SIG-M5 treated with dmso at 0.1 percent for 504 hours (cell line): ENCODE measurements around the gene TCF21.
"Not testable (repeated sequence)": the region's sequence is repeated elsewhere in the genome, so short reads cannot be mapped to it uniquely, and the experiment has no call there.

ENCODE experiments used
- DNase-seq: peaks from one replicate; lab custom pipeline; 2025; ENCODE audit not compliant: unreplicated experiment; lab: John Stamatoyannopoulos, UW

The TCF21 gene

DNA sequence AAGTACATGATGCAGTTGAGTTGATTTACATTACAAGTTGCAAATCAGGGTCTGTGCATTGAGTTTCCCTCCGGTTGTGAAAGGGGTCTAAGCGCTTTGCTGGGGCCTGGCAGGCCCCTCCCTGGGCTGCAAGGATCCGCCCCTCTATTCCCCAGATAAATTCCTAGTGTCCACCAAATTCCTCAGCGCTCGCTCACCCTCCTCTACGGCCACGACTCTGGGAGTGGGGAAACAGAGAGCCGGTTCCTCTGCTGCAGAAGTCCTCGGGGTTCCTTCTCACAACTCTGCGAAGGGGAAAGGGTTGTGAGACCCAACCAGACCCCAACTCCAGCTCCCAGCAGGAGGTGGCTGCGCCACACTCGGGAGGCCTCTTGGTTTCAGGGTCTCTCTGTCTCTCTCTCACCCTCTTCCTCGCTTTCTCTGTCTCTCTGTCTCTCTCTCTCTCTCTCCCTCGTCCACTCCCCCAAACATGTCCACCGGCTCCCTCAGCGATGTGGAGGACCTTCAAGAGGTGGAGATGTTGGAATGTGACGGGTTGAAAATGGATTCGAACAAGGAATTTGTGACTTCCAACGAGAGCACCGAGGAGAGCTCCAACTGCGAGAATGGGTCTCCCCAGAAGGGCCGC, at the start of gene TCF21:
Gene TCF21, plus strand, starts transcription at position 185 of the 628 bp plus-strand sequence. Its CDS starts 285 bp downstream, at position 470.
- DNase-seq = no peak

DNA sequence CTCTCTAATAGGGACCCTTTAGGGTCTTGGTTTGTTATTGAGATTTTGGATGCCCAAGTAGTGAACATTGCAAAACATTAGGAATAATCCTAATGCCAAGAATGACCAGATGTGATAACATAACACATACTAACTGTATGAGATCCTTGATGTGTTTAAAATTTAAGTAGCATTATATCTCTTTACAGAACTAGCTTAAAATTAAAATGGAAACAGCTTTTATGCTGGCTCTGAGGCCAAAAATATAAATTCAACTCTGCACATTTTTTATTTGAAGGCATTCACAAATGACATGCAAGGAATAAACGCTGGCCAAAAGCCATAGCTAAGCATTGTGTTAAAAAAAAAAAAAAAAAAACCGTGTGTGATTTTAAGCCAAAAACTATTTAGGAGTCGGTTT, 47.7 kb upstream of the TCF21 start:
- DNase-seq = no peak

DNA sequence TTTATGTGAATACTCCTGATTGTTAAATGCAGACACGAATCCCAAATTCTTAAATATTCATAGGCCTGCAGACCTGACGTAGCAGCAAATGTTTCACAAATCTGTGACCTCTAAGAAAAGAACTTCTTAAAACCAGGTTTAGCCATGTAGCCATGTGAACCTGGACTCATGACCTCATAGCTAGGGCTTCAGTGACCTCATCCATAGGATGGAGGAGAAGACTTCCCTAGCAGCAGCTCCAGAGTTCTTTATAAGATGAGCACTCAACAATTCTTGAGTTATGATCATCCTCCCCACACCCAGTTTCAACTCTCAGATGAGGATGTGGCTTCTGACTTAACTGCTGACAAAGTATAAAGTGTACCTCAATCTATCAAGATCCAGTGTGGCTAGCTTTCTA, 45.8 kb upstream of the TCF21 start:
- no peak for DNase-seq

DNA sequence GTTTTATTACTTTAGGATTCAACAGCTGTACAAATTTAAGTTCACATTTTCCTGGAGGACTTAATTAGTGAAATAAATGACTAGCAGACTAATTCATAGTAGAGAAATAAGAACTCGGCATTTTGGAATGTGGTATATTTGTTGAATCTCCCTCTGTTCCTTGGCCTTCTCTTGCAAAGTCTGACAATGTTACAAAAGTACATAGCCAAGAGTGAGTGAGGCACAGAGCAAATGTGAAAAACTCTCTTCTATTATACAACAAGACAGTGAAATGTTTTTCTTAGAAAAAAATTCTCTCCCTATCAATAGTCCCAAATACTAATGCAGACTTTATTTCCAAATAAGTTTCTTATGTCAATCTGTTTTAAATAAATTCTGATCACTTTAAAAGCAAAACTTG, 44.2 kb upstream of the TCF21 start:
- DNase-seq = no peak

DNA sequence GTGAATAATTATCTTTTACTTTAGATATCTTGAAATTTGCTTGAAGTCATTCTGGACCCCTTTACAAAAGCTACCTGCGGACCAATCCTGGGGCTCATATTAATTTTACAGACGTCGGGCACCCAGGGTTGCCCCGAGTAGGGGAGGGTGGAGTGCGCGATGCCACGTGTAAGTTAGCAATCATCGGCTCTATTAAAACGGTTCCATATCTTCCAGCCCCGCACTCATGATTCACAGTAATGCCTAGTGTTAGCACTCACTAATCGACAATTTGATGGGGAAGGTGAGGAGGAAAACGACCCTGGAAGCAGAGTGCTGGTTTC, 34.9 kb upstream of the TCF21 start:
- DNase-seq = no peak

DNA sequence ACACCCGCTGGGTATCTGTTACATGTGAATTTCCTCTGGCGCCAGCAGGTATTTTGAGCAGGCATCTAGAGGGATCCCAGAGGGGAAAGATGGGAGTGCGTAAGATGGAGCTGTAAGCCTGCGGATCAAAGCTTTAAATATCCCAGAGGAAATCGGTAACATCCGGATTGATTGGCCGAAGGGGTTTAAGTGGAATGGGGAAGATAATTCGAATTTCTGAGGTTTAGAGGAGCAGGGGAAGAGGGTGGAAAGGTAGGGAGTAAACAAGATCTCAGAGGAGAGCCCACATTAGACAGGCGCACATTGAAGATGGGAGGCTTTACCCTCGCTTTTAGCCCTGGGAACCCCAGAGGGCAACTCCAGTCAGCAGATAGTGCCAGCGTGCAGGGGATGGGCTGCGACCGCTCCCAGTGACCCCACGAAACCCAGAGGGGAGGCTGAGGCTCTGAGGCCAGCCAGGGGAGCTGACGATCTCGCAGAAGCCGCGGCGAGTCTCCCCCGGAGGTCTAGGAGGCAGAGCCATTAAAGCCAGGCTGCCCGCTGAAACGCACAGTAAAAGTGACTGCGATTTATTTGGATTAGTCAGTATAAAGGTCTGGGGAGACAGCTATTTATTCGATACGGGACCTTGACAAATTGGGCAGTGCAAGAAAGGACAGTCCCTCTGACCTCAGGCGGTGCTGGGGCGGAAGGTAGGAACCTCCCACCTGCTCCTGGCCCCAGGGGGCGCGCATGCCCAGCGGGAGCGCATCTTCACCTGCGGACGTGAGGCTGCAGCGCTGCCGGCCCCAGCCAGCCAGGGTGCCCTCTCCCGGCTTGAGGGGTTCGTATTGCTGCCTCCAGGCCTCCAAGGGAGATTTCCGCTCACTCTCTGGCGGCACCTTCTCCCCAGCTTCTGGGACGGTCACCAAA, 34.3 kb upstream of the TCF21 start:
- DNase-seq = no peak

DNA sequence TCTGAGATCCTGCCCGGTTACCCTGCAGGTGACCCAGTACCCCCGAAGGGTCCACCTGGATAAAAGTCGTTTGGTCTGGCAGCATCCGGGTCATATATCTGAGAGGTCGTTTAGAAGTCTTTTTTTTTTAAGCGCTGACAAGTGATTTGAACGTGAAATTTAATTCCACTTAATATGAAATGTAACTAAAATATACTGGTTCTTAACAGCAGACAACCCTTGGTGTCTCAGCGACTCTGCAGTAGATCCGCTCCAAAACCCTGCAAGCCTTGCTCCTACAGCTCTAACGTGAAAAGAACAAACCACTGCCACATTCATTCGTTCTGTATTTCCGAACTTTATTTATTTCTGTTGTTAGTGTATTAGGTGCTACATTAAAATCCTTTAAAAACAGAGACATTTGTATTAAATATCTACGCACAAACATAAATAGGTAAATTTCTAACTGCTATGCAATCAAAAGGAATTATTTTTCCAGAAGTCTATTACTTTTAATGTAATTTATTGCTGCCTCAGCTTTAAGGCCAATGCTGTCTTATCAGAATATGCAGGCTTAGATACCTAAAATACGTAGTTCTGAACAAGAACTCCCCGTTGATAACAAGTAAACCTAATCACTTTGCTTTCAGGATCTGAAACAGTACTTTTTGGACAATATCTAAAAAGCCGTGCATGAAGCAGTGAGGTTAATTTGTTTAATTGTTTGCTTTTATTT, 33.5 kb upstream of the TCF21 start:
- no peak for DNase-seq

DNA sequence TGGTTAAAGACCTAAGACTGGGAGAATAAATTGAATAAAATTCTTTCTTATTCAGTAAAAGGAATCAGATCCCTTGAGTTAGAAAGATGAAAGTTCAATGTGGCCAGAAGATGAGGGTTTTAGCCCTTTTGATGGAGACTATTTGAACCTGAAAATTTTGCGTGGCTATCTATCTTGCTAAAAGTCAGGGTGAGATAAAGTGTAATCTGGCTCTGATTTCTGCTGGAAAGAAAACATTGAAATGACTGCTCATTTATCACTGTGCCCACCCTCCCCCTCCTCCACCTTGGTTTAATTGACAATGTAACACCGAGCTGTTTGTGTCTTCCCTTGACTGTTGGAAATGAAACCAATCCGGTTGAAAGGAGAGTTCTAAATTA, 32.9 kb upstream of the TCF21 start:
- DNase-seq = no peak

DNA sequence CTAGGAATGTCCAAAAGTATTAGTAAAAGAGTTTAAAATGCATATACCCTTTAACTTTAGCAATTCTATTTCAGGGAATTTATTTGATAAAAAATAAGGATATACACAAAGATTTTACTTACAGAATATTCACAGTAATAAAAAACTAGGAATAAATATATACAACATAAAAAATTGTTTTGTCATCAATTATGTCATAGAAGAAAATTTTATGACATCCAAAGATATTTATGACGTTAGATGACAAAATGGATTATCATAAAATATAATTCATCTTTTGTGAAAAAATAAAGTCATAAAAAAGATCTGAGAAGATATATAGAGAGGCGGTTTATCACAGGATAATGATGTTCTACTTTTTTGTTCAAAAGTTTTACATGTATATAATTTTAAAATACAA, 32.0 kb upstream of the TCF21 start:
- DNase-seq = no peak

DNA sequence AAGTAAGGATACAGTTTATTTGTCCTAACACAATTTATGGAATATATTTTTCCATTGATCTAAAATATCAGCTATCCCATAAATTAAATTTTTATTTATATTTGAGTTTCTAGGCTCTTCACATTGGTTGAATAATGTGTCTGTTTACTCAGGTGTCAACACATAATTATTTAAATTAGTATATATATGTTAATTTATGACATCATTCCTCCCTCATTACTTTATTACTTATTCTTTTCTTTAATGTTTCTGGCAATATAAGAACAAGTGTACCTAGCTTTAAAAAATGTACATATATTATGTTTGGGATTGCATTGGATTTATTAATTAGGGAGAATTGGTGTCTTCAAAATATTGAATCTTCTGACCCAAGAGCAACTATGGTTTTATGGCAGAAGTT, 31.2 kb upstream of the TCF21 start:
- no peak for DNase-seq

DNA sequence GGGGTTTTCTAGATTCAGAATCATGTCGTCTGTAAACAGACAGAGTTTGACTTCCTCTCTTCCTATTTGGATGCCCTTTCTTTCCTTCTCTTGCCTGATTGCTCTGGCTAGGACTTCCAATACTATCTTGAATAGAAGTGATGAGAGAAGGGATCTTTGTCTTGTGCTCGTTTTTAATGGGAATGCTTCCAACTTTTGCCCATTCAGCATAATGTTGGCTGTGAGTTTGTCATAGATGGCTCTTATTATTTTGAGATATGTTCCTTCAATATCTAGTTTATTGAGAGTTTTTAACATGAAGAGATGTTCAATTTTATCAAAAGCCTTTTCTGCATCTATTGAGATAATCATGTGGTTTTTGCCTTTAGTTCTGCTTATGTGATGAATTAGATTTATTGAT, 27.6 kb upstream of the TCF21 start:
- DNase-seq = not testable (repeated sequence)

DNA sequence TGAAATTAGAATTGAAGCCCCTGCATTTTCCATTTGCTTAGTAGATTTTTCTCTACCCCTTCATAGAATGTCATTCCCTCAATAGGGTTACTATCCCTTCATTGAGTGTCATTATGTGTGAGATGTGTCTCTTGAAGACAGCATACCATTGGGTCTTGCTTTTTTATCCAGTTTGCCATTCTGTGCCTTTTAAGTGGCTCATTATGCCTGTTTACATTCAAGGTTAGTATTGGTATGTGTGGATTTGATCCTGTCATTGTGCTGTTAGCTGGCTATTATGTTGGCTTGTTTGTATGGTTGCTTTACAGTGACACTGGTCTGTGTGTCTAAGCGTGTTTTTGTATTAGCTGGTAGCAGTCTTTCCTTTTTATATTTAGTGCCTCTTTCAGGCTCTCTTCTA, 25.7 kb upstream of the TCF21 start:
- DNase-seq = no peak

DNA sequence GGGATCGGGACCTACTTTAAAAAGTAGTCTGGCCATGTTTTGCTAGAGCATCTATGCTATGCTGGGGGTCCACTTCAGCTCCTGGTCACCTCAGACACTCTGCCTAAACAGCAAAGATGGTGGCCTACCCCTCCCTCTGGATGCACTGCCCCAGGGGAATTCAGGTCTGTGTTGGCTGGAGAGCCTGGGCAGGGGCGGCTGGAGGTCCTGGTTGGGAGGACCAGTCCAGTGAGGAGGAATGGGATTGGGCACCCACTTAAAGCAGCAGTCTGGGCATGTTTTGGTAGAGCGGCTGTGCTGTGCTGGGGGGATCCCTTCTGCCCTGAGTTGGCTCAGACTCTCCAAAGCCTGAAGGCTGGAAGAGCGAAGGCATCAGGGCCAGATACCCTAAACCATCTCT, 23.2 kb upstream of the TCF21 start:
- DNase-seq = no peak

DNA sequence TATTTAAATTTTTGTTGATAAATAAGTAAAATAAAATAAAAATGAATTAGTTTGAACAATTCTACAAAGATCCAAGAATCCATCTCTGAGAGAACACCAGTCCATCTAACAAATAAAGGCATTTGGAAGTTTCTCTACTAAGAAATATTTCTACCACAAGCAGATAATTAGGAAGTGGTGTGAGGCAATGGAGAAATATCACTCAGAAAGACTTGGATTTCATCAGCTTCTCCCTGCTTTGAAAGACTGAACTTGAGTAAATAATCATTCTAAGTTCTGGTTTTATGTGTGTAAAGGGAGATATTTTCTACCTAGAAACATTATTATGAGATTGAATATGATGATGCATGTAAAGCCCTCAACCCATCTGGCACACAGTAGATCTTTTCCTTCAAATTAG, 17.8 kb upstream of the TCF21 start:
- no peak for DNase-seq

DNA sequence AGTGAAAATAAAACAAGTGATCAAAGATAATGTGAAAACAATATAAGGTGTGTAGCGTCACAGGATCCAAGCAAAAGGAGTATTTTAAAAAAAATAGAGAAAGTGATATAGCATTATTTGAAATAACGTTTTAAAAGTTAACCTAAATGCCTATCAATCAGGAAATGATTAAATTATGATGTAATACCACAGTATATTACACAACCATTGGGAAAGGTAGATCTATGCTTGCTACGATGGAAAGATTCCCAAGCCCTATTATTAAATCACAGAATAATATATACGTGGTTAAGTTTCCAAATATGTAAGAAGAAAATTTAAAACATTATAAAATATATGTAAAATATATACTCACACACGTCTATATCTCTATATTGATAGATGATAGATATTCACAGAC, 15.4 kb upstream of the TCF21 start:
- no peak for DNase-seq

DNA sequence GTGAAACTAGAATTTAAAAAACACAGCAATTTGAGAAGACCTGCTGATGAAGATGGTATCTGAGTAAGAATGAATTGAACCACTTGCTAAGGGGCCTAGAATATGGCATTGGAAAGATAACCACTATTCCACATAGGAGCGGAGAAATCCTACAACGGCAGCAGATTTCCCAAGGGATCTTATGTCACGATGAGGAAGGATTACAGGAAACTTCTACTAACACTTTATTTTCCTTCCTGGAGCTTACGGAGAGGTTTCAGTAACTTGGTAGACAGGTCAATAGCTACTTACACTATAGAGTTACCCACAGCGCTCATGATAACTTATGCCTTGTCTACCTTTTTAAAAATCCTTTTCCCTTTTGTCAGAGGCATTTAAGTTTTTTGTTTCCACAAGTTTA, 11.8 kb upstream of the TCF21 start:
- no peak for DNase-seq

DNA sequence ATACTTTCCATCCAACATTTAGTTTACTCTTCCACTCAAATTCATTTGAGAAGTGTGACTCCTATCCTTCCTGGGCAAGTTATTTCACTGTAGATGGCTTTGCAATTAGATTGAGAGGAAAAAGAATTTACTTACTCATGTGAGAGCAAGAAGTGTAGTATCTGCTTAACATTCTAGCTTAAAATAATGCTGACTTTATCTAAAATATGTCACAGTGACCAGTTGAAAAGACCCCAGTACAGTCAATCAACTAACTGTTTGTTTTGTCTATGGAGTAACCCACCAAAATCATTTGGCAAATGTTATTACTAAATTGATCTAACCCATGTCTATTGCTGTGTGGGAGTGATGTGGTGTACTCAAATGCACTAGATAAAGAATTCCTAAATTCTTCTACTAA, 8.9 kb upstream of the TCF21 start:
- no peak for DNase-seq

DNA sequence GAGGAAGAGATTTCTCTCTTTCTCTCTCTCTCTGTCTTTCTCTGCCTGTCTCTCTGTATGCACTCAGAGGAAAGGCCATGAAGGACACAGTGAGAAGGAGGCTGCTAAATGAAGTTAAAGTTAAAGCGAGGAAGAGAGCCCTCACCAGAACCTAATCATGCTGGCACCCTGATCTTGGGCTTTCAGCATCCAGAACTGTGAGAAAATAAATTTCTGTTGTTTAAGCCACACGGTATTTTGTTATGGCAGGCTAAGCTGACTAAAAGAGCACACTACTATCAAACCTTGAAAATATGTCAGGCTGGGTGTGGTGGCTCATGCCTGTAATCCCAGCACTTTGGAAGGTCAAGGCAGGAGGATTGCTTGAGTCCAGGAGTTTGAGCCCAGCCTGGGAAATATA, 8.0 kb upstream of the TCF21 start:
- DNase-seq = no peak

DNA sequence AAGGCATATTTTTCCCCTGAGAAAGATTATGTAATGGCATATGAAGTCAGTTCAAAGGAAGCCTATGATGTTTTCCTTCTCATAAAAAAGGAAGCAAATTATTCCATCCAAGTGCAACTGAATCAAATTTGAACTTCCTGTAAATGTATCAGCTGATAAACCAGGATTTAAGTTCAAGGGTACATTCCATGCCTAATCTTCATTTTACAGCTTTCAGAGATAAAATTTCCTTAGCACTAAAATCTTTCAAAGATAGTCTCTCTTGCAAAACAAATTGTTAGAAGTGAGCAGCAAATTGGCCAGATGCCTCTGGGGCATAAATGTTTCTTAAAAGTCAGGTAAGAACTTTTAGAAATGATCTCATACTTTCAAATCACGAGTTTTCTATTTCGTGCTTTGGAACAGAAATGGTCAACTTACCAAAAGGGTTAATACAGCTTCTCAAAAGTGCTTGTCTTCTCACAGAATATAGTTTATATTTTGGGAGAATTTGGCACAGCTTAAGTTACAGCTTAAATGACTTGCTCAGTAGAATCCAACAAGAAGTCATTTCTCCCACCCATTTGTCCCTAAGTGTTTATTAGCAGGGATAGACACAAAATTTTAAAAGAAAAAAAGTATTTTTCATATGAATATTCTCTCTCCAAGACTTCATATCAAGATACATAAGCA, 2.7 kb upstream of the TCF21 start:
- no peak for DNase-seq

DNA sequence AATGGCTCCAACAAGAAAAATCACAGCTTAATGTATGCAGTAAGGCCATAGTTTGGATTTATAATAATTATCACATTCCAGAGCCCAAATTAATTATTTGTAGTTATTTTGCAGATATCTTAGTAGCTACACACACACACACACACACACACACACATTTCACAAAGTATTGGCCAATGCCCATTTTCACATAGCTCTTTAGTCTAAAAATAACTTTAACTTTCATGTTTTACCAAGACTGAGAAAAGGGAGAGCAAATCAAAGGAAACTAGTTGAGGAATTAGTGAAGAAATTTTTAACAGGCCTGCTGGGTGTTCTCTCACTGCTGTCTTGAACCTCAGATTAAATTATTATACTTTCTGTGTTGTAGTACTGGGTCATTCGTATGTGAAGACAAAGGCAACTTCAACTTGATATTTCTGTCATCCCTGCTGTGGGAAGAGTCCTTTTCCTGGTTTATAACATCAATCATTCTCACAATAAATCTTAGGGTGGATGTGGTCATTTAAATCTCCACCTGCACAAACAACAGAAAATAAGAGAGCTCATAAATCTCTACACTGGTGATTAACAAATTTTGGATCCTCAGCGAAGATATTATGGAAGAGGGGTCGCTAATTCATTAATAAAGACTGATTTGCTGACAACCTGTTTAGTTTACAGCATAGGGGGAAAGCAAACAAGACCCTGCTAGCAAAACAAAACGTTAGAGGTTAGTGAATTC, 1.6 kb upstream of the TCF21 start:
- DNase-seq = no peak

DNA sequence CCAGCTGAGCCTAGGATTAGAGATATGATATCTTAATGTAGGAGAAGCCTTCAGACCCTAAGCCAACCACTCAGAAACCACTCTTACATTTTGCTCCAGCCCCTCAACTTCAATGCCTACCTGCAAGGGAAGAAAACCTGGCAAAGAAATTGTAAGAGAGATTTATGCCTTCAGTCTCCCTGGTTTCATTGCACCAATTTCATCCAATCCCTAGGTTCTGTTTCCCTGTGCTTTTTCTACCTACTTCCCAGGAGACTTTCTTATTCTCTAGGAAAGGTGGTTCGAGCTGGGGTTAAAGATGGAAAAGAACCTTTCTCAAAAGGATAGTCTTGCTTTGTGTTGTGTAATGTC, 1.1 kb upstream of the TCF21 start:
- no peak for DNase-seq
